HG03378 (cell line): ENCODE data around the gene BIRC7.

Experiments used
- ATAC-seq: cut with Tn5 transposase; IDR thresholded peaks from one replicate; pipeline ENCODE4 v1.9.1; 2021; ENCODE audit warnings: mild to moderate bottlenecking, moderate library complexity; ENCODE audit not compliant: unreplicated experiment

The BIRC7 gene, protein sequence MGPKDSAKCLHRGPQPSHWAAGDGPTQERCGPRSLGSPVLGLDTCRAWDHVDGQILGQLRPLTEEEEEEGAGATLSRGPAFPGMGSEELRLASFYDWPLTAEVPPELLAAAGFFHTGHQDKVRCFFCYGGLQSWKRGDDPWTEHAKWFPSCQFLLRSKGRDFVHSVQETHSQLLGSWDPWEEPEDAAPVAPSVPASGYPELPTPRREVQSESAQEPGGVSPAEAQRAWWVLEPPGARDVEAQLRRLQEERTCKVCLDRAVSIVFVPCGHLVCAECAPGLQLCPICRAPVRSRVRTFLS

DNA sequence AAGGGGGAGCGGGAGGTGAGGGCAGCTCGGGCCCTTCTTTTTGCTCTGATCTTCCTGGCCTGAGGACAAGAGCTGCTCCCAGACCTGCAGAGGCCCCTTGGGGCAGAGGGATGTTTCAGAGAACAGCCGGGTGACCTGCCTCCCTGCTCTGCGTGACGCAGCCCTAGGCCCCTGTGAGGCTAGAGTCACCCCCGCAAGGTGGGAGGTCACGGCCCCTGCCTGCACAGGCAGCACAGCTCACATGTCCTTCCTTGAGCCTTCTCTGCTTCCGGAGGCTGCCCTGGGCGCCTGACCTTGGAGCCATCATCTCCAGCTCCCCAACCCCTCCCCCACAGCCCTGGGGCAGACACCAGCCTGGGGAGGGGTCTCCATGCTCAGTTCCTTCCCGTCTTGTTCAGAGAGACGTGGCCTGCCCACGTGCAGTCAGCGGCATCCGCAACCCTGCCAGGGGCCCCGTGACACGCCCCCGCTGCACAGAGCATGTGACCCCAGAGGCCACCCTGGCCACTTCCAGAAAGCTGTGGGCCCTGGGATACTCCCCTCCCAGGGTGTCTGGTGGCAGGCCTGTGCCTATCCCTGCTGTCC, at the start of gene BIRC7:
Gene BIRC7, plus strand, starts transcription at position 507 of the 585 bp plus-strand sequence. CDS start 192 bp downstream, outside the sequence.
- no peak for ATAC-seq

DNA sequence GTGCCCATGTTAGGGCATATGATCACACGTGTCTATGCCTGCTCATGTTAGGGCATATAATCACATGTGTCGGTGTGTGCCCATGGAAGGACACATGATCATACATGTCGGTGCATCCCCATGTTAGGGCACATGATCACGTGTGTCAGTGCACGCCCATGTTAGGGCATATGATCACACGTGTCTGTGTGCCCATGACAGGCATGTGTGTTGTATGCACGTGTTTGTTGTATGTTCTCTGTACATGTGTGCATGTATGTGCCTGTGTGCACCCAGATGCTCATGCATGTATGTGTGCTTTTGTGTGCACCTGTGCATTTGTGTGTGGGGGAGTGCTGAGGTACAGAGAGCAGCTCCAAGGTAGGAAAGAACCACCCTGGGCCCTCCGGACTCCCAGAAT, 49.6 kb upstream of the BIRC7 start:
- no peak for ATAC-seq

DNA sequence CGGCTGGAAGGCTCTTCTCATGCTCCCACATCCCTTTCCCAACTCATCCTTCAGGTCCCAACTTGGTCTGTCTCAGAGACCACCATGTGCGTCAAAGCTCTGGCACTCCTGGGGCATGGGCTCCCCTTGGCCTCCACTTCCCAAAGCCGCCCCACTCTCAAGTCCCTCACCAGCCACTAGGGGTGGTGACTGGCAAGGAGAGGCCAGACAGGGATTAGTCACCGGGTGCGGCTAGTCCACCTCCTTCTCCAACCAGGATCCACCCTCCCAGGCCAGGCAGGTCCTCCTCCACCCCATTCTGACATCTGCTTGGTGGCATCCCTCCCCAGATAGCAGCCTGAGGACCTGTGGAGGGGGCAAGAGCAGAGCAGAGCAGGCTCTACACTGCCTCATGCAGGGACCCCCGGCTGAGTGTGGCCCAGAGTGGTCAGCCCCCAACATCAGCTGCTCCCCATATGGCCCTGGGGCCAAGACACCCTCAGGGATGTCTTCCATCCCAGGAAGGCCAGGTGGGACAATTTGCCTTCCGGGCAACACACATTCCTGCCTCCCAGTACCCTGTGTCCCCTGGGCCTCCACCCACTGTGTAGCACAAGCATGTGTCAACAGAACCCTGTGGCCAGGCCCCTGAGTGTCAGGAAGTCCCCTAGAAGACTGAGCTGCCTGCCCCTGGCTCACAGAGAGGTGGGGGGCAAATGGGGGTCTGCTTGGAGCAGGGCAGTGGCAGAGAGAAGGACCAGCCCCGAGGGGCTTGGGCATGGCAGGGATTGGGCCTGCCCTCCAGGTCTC, 49.0 kb upstream of the BIRC7 start:
- ATAC-seq = no peak

DNA sequence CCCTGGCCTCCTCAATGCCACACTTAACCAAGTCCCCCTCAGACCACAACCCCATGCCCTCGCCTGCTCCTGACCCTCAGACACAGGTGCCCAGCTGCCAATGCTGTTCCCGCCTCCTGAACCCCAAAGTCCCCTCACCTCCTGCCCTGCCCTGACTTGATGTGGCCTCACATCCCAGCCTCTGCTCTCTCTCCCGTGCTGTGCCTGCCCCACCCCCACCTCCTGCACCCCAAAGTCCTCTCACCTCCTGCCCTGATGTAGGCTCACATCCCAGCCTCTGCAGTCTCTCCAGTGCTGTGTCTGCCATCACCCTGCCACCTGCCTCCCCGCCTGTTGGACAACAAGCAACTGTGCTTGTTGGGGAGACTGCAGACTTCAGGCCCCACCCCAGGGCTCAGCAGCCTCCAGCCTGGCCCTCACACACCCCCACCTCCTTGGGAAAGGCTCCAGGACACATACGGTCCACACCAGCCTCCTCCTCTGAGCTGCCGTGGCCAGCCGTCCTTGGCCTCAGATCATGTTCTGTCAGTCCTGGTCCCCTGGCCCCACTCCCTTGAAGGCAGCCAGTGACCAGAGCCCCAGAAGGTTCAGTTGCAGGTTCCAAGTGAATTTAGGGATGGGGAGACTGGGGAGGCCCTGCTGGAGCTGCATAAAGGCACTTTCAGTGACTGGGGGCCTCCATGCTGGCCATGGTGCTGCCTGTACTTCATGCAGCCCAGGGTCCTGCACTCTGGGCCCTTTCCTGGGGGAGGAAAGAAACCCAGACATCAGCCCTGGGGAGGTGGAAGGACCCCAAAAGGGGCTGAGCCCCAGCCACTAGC, 48.2 kb upstream of the BIRC7 start:
- no peak for ATAC-seq

DNA sequence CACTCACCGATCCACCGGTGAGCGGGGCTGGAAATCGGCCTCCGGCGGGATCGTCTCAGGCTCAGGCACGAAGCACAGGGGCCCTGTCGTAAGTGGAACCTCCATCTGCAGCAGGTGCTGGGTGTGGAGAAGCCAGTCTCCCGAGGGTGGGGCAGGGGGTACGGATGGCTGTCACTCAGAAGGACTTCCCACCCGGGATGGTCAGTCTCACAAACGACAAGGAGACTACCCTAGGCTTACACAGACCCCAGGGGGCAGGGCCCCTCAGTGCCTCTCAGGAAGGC, 47.6 kb upstream of the BIRC7 start:
- no peak for ATAC-seq

DNA sequence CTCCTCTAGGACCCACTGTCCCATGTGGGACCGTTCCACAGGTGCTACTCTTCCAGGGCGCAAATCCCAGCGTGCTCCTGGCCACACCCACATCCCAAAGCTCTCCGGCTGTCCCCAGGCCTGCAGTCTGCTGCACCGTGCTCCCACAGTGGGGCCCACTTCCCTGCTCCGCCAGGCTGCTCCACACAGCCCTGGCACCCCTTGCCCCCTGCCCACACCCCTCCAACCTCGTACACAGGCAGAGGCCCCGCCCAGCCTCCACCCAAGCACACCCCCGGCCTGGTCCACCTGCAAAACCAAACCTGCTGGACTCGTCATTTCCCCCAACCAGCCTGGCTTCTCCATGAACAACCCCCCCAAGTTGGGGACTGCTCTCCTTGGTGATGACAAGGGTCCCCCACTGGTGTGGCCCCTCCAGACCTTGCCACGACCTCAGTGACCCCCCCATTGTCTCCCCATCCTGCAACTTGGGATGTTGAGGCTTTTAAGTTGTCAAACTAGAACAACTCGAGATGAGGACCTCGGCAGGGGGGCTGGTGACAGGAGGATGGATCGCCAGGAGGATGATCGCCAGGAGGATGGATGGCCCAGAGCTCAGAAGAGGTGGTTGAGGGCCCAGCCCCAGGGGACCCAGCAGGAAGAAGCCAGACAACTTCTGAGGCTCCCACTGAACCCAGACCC, 46.9 kb upstream of the BIRC7 start:
- no peak for ATAC-seq

DNA sequence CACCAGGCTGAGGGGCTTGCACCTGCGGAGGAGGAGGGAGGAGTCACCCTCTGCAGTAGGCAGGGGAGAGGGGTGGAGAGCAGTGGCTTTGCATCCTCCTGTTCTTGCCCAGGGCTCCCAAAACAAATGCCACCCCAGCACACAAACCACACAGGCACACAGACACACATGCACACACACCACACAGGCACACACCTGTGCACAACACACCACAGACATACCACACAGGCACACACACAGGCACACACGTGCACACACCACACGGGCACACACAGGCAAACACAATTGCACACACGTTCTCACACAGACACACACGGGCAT, 46.4 kb upstream of the BIRC7 start:
- ATAC-seq = no peak

DNA sequence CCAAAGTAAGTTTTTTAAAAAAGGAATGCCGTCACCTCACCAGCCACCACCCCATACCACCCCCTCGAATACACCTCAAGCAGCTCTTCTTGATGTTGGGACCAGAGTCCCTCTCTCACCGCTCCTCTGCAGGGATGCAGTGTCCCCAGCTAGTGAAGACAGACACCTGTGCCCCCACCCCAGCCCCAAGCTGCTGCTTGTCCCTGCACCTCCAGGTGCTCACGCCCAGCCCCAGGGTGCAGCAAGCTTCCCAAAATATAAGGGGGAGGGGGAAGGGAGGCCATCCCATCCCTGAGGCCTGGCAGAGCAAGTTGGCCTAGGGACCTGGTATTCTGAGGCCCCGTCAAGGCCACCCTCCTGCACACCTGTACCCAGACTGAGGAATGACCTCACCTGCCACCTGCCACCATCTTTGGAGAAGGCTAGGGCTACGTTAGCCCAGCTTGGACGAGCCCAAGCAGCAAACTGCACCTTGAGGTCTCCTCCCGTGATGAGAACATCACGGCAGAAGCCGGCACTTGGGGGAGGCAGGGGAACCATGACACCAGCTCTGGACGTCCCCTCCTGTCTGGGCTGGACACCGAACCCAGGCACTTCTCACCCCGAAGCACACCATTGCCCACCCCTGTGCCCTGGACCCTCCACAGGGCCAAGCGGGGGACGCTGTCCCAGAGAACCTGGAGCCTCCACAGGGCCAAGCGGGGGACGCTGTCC, 45.7 kb upstream of the BIRC7 start:
- ATAC-seq = no peak

DNA sequence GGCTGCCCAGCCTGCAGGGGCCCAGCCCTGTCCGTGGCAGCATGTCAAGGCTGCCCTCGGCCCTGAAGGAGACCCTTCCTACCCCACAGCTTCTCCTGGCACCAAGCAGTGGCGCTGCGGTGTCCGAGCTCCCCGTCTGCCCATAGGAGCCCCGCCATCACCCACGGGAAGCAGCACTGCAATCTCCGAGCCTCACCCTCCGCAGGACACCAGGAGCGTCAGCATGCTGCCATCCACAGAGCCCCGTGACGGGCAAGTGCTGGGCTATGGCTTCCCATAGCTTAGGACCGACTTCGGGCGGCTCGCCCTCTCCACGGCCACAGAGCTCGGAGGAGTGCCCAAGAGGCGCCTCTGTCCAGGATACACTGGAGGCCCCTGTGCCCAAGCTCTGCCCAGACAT, 44.9 kb upstream of the BIRC7 start:
- no peak for ATAC-seq

DNA sequence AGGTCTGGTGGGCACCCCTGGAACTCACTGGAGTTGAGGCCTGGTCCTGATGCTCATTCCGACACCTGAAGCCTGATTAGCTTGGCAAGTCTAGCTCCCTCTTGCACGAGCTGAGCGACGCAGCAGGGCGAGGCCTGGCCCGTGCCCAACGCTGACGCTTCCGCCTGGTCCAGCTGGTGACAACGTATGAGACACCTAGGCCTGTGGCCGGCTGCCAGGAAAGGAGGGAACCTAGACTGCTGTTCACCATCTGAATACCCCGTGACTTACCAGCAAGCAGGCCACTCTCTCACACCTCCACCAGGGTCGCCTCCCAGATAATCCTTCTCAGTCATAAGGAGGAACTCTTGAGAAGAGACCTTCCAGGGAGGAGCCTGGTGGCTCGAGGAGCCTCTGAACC, 44.3 kb upstream of the BIRC7 start:
- no peak for ATAC-seq

DNA sequence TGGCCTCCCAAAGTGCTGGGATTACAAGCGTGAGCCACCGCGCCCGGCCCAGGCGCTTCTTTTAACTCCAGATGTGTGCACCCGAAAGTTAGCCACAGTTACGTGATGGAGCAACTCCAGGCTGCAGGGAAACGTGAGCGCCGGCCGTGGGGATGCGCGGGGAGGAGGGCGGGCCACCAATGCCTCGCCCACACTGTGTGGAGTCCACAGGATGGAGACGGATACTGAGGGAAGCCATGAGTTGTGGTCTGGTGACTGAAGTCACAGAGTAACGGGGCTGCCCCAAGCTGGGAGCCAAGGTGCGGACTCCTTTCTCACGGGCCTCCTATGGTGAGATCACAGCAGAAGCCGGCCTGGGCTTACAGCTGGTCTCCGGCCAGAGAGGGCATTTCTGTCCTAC, 43.0 kb upstream of the BIRC7 start:
- no peak for ATAC-seq

DNA sequence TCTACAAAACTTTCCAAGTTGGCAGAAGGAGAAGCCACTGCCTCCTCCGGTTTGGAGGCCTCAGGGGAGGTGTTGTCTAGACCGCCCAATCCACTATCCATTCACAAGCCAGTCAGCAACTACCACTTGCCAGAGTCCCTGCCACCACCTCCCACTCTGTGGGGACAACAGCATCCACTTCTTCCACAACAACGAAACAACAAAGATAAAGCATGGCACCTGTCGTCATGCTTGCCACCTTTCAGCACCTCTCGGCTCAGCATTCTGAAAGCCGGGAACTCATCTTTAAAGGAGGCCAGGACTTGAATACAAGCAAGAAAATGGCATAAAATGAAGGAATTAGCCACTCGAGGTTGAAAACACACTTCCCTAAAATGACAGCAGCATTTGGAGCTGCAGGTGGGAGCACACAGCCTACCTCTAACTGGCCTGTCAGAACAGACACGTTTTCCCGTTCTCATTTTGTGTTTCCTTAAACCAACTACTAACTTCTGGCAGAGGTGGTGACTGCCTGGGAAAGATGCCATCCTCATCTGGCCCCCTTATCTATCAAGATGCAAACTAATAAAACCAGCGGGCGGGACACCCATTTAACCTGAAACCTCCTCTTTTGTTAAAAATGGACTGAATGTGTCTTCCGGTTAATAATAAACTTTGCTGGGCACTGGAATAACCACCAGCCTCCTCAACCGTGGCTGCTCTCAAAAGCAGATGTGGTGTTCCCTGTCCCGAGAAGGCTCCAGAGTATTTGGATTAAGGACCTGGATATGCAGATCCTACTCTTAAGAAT, 41.5 kb upstream of the BIRC7 start:
- ATAC-seq = no peak

DNA sequence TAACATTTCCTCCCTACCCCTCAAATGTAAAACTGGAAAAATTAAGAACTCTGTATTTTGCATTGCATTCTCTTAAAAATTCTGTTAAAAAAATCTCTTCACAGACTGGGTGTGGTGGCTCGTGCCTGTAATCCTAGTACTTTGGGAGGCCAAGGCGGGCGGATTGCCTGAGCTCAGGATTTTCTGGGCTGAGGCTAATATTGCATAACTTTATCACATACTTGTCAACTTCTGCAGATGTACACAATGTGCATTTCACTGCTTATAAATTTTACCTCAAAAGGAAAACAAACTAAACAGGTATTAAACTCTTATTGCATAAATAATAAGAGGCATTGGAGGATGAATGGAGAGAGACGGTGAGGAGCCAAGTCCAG, 40.9 kb upstream of the BIRC7 start:
- no peak for ATAC-seq

DNA sequence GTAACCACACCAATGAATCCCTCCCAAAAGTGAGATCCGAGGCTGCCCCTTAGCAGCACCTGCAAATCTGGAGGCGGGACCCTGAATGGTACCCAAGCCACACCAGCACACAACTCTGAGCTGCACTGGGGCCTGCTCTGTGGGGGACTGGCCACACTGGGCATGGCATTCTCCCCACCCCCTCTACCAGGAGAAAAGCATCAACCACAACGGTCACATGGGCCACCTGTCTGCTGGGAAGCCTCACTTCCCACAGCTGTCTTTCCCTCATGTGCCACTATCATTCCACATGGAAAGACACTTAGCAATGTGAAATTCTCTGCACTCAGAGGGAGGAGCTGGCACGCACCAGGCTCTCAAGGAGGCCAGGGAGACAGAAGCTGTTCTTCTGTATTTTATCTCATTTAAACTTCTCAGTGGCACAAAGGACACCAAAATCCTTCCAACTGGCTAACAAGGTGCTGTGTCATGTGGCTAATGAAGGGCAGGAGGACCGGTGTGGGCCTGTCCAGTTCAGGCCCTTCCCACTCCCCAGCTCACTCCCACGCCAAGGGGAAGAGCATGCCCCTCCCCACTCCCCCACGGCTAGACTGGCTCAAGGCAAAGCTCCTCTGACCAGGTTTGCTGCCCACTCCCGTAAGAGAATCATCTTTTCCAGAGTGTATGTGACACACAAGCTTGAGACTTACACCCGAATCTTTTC, 38.8 kb upstream of the BIRC7 start:
- ATAC-seq = no peak

DNA sequence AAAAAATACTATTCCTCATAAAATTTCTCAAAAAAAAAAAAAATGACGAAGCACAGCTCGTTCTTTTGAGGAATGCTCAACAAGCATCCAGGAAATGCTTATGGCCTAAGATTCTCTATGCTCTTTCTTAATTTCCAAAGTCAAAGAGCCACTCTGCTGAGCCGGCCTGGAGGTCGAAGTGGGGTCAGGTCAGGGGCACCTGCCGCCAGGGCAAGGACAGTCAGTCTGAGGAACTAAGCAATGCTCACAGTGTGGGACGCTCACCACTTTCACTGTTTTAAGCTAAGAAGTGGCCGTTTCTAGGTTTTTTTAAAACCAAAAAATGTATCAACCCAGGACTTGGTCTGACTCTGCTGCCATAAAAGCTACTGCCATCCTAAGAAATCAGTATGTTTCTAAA, 37.1 kb upstream of the BIRC7 start:
- no peak for ATAC-seq

DNA sequence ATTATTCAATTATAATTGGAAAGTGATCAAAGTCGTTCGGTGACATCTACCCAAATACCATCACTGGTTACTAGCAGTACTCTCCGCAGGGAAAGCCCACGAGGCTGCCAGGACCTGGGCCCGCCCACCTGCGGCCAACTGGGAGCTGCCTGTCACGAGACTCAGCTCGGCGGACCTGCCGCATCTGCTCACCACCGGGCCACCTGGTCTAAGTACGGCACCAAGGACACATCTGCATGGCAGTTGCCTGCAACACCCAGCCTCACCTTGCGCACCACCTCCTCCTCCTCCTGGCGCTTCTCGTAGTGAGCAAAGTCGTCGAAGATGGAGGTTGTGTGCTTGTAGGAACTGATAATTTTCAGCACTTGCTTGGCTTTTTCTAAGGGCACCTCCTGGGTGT, 33.7 kb upstream of the BIRC7 start:
- no peak for ATAC-seq

DNA sequence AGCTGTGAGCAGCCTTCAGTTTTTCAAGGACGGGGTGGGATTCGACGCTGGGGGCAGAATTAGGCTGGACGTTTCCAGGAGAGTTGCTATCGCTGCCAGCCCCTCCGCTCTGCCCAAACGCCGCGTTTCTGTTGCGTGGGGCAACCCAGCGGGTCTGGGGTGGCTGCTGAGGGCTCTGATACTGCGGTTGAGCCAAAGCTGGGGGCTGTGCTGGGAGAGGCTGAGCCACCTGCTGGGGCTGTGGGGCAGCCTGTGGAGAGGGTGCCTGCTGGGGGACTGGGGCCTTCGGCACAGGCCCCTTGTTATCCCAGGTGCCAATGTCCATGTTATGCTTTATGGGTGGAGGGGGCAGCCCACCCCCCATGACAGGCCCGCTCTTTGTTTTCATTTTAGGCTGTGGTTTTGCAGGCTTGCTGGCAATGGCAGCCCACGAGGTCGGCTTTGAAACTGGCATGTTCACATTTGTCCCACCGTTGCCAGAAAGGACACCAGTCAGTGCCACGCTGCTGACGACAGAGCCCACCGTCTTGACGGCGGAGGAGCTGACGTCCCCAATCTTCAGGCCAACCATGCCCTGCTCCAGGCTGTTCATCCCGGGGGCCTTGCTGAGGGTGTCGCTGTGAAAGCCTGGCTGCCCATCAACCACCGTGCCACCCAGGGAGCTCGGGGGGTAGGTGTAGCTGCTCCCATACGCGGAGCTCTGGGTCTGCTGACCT, 32.7 kb upstream of the BIRC7 start:
- ATAC-seq = no peak

DNA sequence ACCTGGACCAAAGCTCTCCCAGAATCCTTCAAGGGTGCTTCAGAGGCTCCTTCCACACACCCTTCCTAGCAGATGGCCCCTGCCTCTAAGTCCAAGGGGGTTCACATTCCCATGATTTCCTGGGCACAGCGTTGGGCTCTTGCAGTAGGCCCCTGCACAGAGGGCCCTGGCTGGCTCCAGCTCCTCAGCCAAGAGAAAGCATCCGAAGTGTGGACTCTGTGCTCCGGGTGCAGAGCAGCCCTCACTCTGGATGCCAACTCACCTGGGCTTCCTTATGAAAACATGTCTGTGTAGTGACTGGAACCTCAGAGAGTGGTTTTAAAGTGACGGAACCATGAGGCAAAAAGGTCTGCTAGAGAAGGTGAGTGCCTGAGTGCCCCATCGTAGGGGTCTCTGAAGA, 31.3 kb upstream of the BIRC7 start:
- ATAC-seq = no peak

DNA sequence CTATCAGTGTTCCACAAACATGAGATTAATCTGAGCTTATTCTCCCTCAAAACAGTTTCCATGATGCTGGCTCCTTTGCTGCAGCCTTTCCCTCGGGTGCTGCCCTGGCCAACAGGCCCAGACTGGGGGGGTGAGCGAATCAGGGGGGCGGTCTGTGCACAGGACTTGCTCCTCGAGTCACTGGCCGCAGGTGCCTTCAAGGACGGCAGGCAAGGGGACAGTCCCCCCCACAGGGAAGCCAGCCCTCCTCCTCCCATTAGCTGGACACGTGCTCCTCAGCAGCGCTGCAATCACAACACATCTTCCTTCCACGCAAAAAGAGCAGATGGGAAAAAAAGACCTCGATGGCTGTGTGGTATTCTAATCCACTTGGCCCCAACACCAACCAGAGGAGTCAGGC, 29.8 kb upstream of the BIRC7 start:
- ATAC-seq = no peak
